ENCODE data around the gene CNGA1. TPM values are rescaled to one million over a fixed set of nuclear protein-coding genes. Genes with fewer than 3 reads are reported as not detected.

The CNGA1 gene
- total and polyA plus RNA-seq, 4 donors = 3.9 to 41.3 (median 17.1) TPM

DNA sequence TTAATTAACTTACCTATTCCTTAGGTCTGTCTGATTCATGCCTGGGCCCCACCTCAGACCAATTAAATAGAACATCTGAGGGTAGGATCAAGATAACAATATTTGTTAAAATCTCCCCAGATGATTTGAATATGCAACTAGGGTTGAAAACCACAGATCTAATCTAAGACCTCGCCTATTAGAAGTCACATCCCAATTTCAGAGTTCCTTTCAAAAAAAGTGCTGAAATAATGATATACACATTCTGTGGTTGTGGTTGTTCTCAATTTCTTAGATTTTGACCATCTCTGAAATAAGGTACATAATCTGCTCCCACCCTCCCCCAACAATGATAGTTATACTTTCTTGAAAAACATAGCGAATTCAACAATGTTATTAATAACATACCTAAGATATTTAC lies 27.8 kb upstream of the CNGA1 start:
- peaks cover 0 to 38% (median 17%) of the 10 kb centered on the region in 4 donors for H3K4me1 ChIP-seq (ENCODE audit: control insufficient read depth in 4 of 4, insufficient read depth in 4 of 4, low read length in 3 of 4)
- TF ChIP-seq FOXA1 (IDR thresholded peaks at IDR 0.05) (no peak), MAX (IDR thresholded peaks at IDR 0.05) (no peak), GABPA (IDR thresholded peaks at IDR 0.05 in 1 of 2, conservative IDR thresholded peaks at IDR 0.05 in 1 of 2) (no peak), FOXA2 (IDR thresholded peaks at IDR 0.05) (no peak), NR2F2 (IDR thresholded peaks at IDR 0.05) (no peak), EGR1 (IDR thresholded peaks at IDR 0.05; ENCODE audit: low read depth in 2 of 2) (no peak), TAF1 (conservative IDR thresholded peaks at IDR 0.05) (no peak), ATF3 (IDR thresholded peaks at IDR 0.05) (no peak), RXRA (IDR thresholded peaks at IDR 0.05) (no peak), HNF4A (conservative IDR thresholded peaks at IDR 0.05) (no peak), HNF4G (IDR thresholded peaks at IDR 0.05) (no peak), ZBTB33 (IDR thresholded peaks at IDR 0.05) (no peak), CTCF (IDR thresholded peaks at IDR 0.05; ENCODE audit: low read depth, low read length, missing input control) (no peak), SP1 (IDR thresholded peaks at IDR 0.05) (no peak), RAD21 (IDR thresholded peaks at IDR 0.05) (no peak), JUND (IDR thresholded peaks at IDR 0.05) (no peak), YY1 (IDR thresholded peaks at IDR 0.05) (no peak)
- TF ChIP-seq, protein P1, sequence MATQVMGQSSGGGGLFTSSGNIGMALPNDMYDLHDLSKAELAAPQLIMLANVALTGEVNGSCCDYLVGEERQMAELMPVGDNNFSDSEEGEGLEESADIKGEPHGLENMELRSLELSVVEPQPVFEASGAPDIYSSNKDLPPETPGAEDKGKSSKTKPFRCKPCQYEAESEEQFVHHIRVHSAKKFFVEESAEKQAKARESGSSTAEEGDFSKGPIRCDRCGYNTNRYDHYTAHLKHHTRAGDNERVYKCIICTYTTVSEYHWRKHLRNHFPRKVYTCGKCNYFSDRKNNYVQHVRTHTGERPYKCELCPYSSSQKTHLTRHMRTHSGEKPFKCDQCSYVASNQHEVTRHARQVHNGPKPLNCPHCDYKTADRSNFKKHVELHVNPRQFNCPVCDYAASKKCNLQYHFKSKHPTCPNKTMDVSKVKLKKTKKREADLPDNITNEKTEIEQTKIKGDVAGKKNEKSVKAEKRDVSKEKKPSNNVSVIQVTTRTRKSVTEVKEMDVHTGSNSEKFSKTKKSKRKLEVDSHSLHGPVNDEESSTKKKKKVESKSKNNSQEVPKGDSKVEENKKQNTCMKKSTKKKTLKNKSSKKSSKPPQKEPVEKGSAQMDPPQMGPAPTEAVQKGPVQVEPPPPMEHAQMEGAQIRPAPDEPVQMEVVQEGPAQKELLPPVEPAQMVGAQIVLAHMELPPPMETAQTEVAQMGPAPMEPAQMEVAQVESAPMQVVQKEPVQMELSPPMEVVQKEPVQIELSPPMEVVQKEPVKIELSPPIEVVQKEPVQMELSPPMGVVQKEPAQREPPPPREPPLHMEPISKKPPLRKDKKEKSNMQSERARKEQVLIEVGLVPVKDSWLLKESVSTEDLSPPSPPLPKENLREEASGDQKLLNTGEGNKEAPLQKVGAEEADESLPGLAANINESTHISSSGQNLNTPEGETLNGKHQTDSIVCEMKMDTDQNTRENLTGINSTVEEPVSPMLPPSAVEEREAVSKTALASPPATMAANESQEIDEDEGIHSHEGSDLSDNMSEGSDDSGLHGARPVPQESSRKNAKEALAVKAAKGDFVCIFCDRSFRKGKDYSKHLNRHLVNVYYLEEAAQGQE (IDR thresholded peaks at IDR 0.05) = no peak
- H3K9me3 ChIP-seq (ENCODE audit: control insufficient read depth in 4 of 4, low read length in 3 of 4) = no peaks in the 10 kb centered on the region
- no peak overlapping the region for H3K4me3 ChIP-seq (ENCODE audit: low read depth in 1 of 3, low read length in 3 of 3)
- no peaks in the 10 kb centered on the region for H3K27me3 ChIP-seq (ENCODE audit: control insufficient read depth in 4 of 4, insufficient read depth in 4 of 4, low read length in 3 of 4)
- no peak overlapping the region for H3K27ac ChIP-seq (ENCODE audit: low read depth in 1 of 2, low read length in 2 of 2)
- WGBS = 91% methylated on average over 2 of the region's 2 CpGs
- H3K9ac ChIP-seq (ENCODE audit: low read depth in 1 of 2, low read length in 2 of 2) = no peak overlapping the region
- no peaks in the 10 kb centered on the region for H3K36me3 ChIP-seq (ENCODE audit: control insufficient read depth in 4 of 4, insufficient read depth in 3 of 4, low read depth in 1 of 4, low read length in 3 of 4)
- DNase-seq (ENCODE audit: low spot score) = no peak

All from liver (tissue), 9 donors.